ENCODE results near the gene ASCC3. TPM values are rescaled to one million over a fixed set of nuclear protein-coding genes. Genes with fewer than 3 reads are reported as not detected.

ASCC3 gene
- polyA plus RNA-seq, 2 of the 4 experiments (the other 2 are of a cell fraction) = 17.4 to 35.3 TPM

DNA sequence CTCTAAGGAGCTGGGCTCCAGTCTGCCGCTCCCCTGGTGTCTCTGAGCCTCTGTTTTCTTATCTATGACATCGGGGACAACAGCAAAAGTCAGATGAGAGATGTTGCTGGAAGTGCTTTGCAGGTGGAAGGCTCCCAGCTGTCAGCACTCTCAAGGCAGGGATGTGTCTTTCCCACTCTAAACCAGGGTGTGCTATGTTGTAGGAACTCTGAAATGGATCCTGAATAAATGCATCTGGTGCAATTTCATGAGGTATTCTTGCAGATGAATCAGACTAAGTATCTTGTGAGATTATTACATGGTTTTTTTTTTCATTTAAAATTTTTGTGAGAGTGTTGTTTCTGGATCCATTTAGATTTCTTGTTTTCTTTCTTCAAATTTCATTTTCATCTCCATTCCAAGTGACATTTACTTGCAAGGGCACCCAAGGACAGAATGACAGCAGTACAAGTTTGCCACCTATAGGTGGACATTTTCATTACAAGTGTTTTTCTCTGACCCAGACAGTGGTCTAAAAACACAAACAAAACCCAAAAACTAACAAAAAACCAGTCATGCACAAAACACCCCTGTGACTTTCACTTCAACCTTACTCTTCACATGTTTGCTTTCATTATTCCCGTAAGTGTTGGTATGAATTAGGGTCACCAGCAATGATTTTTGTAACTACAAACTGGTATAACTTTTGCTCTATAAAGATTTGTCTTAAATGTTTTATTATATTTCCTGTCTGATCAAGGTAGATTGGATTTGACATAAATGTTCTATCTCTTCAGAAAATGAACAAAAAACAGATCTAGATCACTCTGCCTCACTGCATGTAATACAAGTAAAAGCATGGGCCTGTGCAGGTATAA lies 401.7 kb downstream of the ASCC3 start (continued):
- TF ChIP-seq NPAS2 (CRISPR knock-in tag; IDR thresholded peaks at IDR 0.05; ENCODE audit: borderline replicate concordance) (no peak), RNF2 (IDR thresholded peaks at IDR 0.05; ENCODE audit: borderline replicate concordance, low read depth) (no peak), BHLHE40 (IDR thresholded peaks at IDR 0.05; ENCODE audit: low read depth, low read length) (no peak), ZSCAN20 (CRISPR knock-in tag; IDR thresholded peaks at IDR 0.05) (no peak)

DNA sequence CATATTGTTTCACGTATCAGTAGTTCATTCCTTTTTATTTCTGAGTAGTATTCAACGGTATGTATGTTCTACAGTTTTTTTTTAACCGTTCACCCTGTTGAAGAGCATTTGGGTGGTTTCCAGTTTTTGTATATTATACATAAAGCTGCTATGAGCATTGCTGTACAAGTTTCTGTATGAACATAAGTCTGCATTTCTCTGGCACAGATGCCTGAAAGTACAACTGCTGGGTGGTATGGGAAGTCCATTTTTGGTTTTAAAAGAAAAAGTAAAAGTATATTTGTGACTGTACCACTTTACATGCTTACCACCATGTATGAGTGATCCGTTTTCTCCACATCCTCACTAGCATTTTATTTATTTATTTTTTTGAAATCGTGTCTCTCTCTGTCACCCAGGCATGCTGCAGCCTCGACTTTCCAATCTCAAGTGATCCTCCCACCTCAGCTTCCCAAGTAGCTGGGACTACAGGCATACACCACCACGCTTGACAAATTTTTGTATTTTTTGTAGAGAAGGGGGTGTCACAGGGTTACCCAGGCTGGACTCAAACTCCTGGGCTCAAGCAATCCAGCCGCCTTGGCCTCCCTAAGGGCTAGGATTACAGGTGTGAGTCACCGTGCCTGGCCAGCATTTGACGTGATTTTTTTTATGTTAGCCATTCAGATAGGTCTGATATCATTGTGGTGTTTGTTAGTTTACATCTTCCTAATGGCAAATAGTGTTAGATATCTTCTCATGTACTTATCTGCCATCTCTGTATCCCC lies 405.4 kb downstream of the ASCC3 start:
- peaks cover 18% of the 10 kb centered on the region; the same call in 2 of the 3 replicates for H3K4me1 ChIP-seq
- FAIRE-seq (no peak), ATAC-seq (peak in 1 of 2 experiments; percentile 36; a peak in 1 of 6 replicates), DNase-seq (ENCODE audit: low read depth in 1 of 2, low spot score in 1 of 2) (peak in 1 of 2 experiments; percentile 7)
- TF ChIP-seq RFX5 (IDR thresholded peaks at IDR 0.05) (no peak), FOSL2 (IDR thresholded peaks at IDR 0.05) (no peak), FOSL2 (CRISPR knock-in tag; IDR thresholded peaks at IDR 0.05) (peak; percentile 17; the same call in 1 of the 2 replicates)
- POLR2A ChIA-PET = no interaction called here
- CTCF ChIA-PET = interaction anchor here (0.9 to 1.1 kb wide), 3 partner anchors 355 to 365 kb away, joined by 3 read pairs; no protein-coding TSS in a partner anchor
- WGBS (ENCODE audit: missing lambda C conversion rate) = 64% methylated on average over 10 of the region's 10 CpGs
- 0 out of 6 replicates have a peak overlapping the region, but pooled peaks of 1 of the 2 experiments have one; percentile 26 for H3K27ac ChIP-seq
- no peaks in the 10 kb centered on the region for H3K9me3 ChIP-seq
- no peak overlapping the region for H3K4me3 ChIP-seq
- H3K4me2 ChIP-seq = 0 out of 3 replicates have a peak overlapping the region, but pooled peaks have one; percentile 8

DNA sequence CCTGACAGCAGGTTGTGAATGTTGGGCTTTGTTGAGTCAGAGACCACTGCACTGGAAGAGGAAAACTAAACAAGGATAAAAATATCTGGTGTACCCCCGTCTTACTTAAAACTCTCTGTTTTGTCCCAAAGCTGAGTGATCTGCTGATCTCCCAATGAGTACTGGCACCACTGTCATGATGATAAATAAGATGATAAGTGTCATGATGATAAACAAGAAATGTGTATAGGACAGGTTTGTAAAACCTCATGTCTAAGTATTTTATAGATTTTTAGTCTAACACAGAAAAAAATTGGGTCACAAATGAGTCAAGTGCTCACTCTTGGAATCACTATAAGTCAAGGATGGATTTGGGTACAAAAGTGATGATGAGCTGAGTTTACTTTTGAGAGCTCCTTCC lies 407.9 kb downstream of the ASCC3 start:
- Histone ChIP-seq H3K4me1 (peaks cover 11% of the 10 kb centered on the region; the same call in 1 of the 3 replicates), H3K27ac (no peak overlapping the region), H3K4me2 (peak overlapping the region; percentile 34; the same call in 1 of the 3 replicates), H3K4me3 (no peak overlapping the region), H3K9me3 (no peaks in the 10 kb centered on the region)
- WGBS (ENCODE audit: missing lambda C conversion rate) = 88% methylated on average over 1 of the region's 1 CpG
- FAIRE-seq (no peak), DNase-seq (ENCODE audit: low read depth in 1 of 2, low spot score in 1 of 2) (no peak), ATAC-seq (no peak)
- POLR2A ChIA-PET = no interaction called here
- CTCF ChIA-PET = interaction anchor here (0.7 to 1.3 kb wide), 4 partner anchors 13 to 366 kb away, joined by 3 to 6 read pairs (median 3); no protein-coding TSS in a partner anchor
- TF ChIP-seq, protein P1, sequence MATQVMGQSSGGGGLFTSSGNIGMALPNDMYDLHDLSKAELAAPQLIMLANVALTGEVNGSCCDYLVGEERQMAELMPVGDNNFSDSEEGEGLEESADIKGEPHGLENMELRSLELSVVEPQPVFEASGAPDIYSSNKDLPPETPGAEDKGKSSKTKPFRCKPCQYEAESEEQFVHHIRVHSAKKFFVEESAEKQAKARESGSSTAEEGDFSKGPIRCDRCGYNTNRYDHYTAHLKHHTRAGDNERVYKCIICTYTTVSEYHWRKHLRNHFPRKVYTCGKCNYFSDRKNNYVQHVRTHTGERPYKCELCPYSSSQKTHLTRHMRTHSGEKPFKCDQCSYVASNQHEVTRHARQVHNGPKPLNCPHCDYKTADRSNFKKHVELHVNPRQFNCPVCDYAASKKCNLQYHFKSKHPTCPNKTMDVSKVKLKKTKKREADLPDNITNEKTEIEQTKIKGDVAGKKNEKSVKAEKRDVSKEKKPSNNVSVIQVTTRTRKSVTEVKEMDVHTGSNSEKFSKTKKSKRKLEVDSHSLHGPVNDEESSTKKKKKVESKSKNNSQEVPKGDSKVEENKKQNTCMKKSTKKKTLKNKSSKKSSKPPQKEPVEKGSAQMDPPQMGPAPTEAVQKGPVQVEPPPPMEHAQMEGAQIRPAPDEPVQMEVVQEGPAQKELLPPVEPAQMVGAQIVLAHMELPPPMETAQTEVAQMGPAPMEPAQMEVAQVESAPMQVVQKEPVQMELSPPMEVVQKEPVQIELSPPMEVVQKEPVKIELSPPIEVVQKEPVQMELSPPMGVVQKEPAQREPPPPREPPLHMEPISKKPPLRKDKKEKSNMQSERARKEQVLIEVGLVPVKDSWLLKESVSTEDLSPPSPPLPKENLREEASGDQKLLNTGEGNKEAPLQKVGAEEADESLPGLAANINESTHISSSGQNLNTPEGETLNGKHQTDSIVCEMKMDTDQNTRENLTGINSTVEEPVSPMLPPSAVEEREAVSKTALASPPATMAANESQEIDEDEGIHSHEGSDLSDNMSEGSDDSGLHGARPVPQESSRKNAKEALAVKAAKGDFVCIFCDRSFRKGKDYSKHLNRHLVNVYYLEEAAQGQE (IDR thresholded peaks at IDR 0.05) = no peak
- TF ChIP-seq, protein P2, sequence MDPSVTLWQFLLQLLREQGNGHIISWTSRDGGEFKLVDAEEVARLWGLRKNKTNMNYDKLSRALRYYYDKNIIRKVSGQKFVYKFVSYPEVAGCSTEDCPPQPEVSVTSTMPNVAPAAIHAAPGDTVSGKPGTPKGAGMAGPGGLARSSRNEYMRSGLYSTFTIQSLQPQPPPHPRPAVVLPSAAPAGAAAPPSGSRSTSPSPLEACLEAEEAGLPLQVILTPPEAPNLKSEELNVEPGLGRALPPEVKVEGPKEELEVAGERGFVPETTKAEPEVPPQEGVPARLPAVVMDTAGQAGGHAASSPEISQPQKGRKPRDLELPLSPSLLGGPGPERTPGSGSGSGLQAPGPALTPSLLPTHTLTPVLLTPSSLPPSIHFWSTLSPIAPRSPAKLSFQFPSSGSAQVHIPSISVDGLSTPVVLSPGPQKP (IDR thresholded peaks at IDR 0.05; ENCODE audit: low read depth, low read length) = no peak
- no peak for TF ChIP-seq GATA3 (IDR thresholded peaks at IDR 0.05; ENCODE audit: borderline replicate concordance)
- no peak for TF ChIP-seq ESRRA (IDR thresholded peaks at IDR 0.05; ENCODE audit: borderline replicate concordance, low read length)
- no peak for TF ChIP-seq EP300 (IDR thresholded peaks at IDR 0.05)
- no peak for TF ChIP-seq TP53 (CRISPR knock-in tag; IDR thresholded peaks at IDR 0.05)
- TF ChIP-seq HOXB5 (CRISPR knock-in tag; IDR thresholded peaks at IDR 0.05) = no peak
- TF ChIP-seq SREBF2 (IDR thresholded peaks at IDR 0.05) = no peak
- no peak for TF ChIP-seq FOXS1 (CRISPR knock-in tag; IDR thresholded peaks at IDR 0.05)
- no peak for TF ChIP-seq ZC3H11A (IDR thresholded peaks at IDR 0.05)
- no peak for TF ChIP-seq KDM5A (IDR thresholded peaks at IDR 0.05)
- TF ChIP-seq JUNB (IDR thresholded peaks at IDR 0.05) = no peak
- TF ChIP-seq CHD2 (IDR thresholded peaks at IDR 0.05; ENCODE audit: low read length, partially characterized antibody) = no peak
